Upper lobe of right lung (tissue), 1 donor: ENCODE results near the gene TCEA3. TPM values are rescaled to one million over a fixed set of nuclear protein-coding genes. Genes with fewer than 3 reads are reported as not detected.

Experiments used
- ATAC-seq: fragments of 200-7000 bp; cut with Tn5 transposase; one replicate; pipeline ENCODE4 v1.9.1; 2020; ENCODE audit warnings: mild to moderate bottlenecking, moderate library complexity
- DNase-seq: peaks from one replicate; pipeline ENCODE4 v3.0.0-alpha.2; 2020
- H3K27ac ChIP-seq: fragments of 200-600 bp; one replicate; pipeline ENCODE4 v1.8.0; 2022
- H3K27me3 ChIP-seq: fragments of 200-600 bp; one replicate; pipeline ENCODE4 v1.8.0; 2022; ENCODE audit warnings: mild to moderate bottlenecking
- H3K36me3 ChIP-seq: fragments of 200-600 bp; one replicate; pipeline ENCODE4 v1.8.0; 2022
- H3K4me1 ChIP-seq: fragments of 200-600 bp; one replicate; pipeline ENCODE4 v1.8.0; 2022
- H3K4me3 ChIP-seq: fragments of 200-600 bp; one replicate; pipeline ENCODE4 v1.8.0; 2022; ENCODE audit warnings: mild to moderate bottlenecking
- H3K9me3 ChIP-seq: fragments of 200-600 bp; one replicate; pipeline ENCODE4 v1.8.0; 2022
- intact Hi-C: fragments of 100-400 bp; cut with DNase I; formaldehyde crosslinking; loops from one replicate; pipeline ENCODE4 v1.11.0; 2022
- total RNA-seq: library from RNA; stranded (reverse); fragmentation: NEBNext Ultra II Directional; extraction: Animal tissue kit (Norgen Biotek cat#: 25700); gene quantifications from one replicate; pipeline ENCODE4 v1.2.1, GENCODE V29; 2021
- TF ChIP-seq, protein P1 (sequence below): fragments of 200-600 bp; IDR thresholded peaks from one replicate; pipeline ENCODE4 v1.8.0; 2022; ENCODE audit warnings: antibody characterized with exemption
- donor health status: DM: no; HTN: yes; CAD: no; lungs with severe emphysema.

Gene TCEA3
- total RNA-seq, 1 donor from 2014 or later, result 39.4 TPM

GRCh38 chr1:23395849-23396248 lies 28.7 kb downstream of the TCEA3 start:
- H3K4me1 ChIP-seq, result peaks cover 21% of the 10 kb centered on the region
- no peaks in the 10 kb centered on the region for H3K27me3 ChIP-seq
- H3K27ac ChIP-seq, result no peak overlapping the region
- TF ChIP-seq, protein P1, sequence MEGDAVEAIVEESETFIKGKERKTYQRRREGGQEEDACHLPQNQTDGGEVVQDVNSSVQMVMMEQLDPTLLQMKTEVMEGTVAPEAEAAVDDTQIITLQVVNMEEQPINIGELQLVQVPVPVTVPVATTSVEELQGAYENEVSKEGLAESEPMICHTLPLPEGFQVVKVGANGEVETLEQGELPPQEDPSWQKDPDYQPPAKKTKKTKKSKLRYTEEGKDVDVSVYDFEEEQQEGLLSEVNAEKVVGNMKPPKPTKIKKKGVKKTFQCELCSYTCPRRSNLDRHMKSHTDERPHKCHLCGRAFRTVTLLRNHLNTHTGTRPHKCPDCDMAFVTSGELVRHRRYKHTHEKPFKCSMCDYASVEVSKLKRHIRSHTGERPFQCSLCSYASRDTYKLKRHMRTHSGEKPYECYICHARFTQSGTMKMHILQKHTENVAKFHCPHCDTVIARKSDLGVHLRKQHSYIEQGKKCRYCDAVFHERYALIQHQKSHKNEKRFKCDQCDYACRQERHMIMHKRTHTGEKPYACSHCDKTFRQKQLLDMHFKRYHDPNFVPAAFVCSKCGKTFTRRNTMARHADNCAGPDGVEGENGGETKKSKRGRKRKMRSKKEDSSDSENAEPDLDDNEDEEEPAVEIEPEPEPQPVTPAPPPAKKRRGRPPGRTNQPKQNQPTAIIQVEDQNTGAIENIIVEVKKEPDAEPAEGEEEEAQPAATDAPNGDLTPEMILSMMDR, result no peak
- H3K36me3 ChIP-seq, result no peaks in the 10 kb centered on the region
- intact Hi-C loops, result no loop called here
- no peaks in the 10 kb centered on the region for H3K9me3 ChIP-seq
- ATAC-seq (no peak), DNase-seq (no peak)
- H3K4me3 ChIP-seq, result no peak overlapping the region

- intact Hi-C loops, result no loop called here
- no peak overlapping the region for H3K4me3 ChIP-seq
- H3K4me1 ChIP-seq, result peaks cover 21% of the 10 kb centered on the region
- DNase-seq, result no peak
- no peaks in the 10 kb centered on the region for H3K36me3 ChIP-seq
- no peak for ATAC-seq
- H3K27me3 ChIP-seq, result no peaks in the 10 kb centered on the region
- peak overlapping the region; percentile 70 for H3K27ac ChIP-seq
- no peaks in the 10 kb centered on the region for H3K9me3 ChIP-seq
- TF ChIP-seq, protein P1, result no peak
Observed at GRCh38 chr1:23395154-23395724, 29.3 kb downstream of the TCEA3 start.

DNA sequence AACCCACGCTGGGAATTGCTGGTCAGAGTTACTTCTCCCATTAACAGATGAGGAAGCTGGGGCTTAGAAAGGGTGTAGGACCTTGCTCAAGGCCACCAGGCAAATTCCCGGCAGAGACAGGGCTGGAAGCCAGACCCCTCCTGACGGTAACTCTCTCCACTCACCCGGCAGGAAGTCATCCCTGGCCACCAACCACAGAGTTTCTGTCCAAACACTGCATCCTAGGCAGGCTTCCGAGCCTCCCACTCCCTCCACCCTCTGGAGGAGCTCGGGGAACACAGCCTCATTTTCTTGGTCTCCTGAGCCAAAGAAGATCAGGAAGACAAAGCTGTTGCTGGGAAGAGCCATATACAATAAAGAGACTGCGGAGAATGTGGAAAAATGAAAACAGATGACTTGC lies 29.9 kb downstream of the TCEA3 start:
- intact Hi-C loops, result no loop called here
- TF ChIP-seq, protein P1, result no peak
- peaks cover 18% of the 10 kb centered on the region for H3K4me1 ChIP-seq
- no peak overlapping the region for H3K4me3 ChIP-seq
- no peaks in the 10 kb centered on the region for H3K27me3 ChIP-seq
- ATAC-seq, result peak; percentile 60
- H3K36me3 ChIP-seq, result no peaks in the 10 kb centered on the region
- no peaks in the 10 kb centered on the region for H3K9me3 ChIP-seq
- peak; percentile 70 for DNase-seq
- H3K27ac ChIP-seq, result peak overlapping the region; percentile 70

GRCh38 chr1:23394181-23394580 lies 30.4 kb downstream of the TCEA3 start:
- Histone ChIP-seq H3K9me3 (no peaks in the 10 kb centered on the region), H3K27ac (peak overlapping the region; percentile 70), H3K4me1 (peaks cover 18% of the 10 kb centered on the region), H3K4me3 (no peak overlapping the region), H3K27me3 (no peaks in the 10 kb centered on the region), H3K36me3 (no peaks in the 10 kb centered on the region)
- TF ChIP-seq, protein P1, result no peak
- ATAC-seq (no peak), DNase-seq (no peak)
- intact Hi-C loops, result no loop called here

GRCh38 chr1:23393706-23394105 lies 30.8 kb downstream of the TCEA3 start:
- no peaks in the 10 kb centered on the region for H3K27me3 ChIP-seq
- H3K27ac ChIP-seq, result peak overlapping the region; percentile 70
- TF ChIP-seq, protein P1, result no peak
- ATAC-seq, result no peak
- intact Hi-C loops, result no loop called here
- H3K9me3 ChIP-seq, result no peaks in the 10 kb centered on the region
- DNase-seq, result no peak
- H3K4me3 ChIP-seq, result no peak overlapping the region
- no peaks in the 10 kb centered on the region for H3K36me3 ChIP-seq
- H3K4me1 ChIP-seq, result peaks cover 18% of the 10 kb centered on the region
